T-cell (primary cell): ENCODE data around the gene SH3RF3. TPM values are rescaled to one million over a fixed set of nuclear protein-coding genes. Genes with fewer than 3 reads are reported as not detected.

Source experiments
- ATAC-seq, 4 experiments: fragments of 200-7000 bp in 3 of 4; fragments of 150-1000 bp in 1 of 4; cut with Tn5 transposase; replicated peaks in 1 of 4; 1 replicate in 3 of 4; 2 replicates in 1 of 4; pipeline ENCODE4 v1.10.0; 2021; ENCODE audit warnings: moderate library complexity in 3 of 4, mild to moderate bottlenecking in 2 of 4, moderate number of reproducible peaks in 1 of 4
- CTCF ChIA-PET, 2 donors: fragments of 300-600 bp; sonication (Branson Sonifier 250); formaldehyde crosslinking; loops; one replicate each; lab custom pipeline; 2022; ENCODE audit warnings: antibody characterized with exemption in 2 of 2; lab: Charles Lee
- POLR2A ChIA-PET, 2 donors: fragments of 300-600 bp; sonication (Branson Sonifier 250); formaldehyde crosslinking; loops; one replicate each; lab custom pipeline; 2022; ENCODE audit warnings: antibody characterized with exemption in 2 of 2; lab: Charles Lee
- DNase-seq, 35 experiments: peaks; one replicate each; pipeline versions ENCODE4 v3.0.0 to v3.0.0-alpha.2; 2013 to 2023
- H3K27ac ChIP-seq: one replicate; pipeline ENCODE4 v1.5.1; 2013; ENCODE audit warnings: low read length
- H3K27me3 ChIP-seq, 2 experiments: replicated peaks in 1 of 2; 1 replicate in 1 of 2; 2 replicates in 1 of 2; pipeline versions ENCODE4 v1.6.1 to v1.7.0; 2013; ENCODE audit warnings: low read length in 1 of 2, mixed read lengths in 1 of 2; ENCODE audit not compliant: control insufficient read depth in 2 of 2, insufficient read depth in 2 of 2; ENCODE audit errors: extremely low read depth in 1 of 2
- H3K36me3 ChIP-seq, 2 donors: 1 replicate in 1 of 2; 2 replicates in 1 of 2; pipeline versions ENCODE4 v1.6.1 to v1.7.0; 2013; ENCODE audit warnings: low read length in 1 of 2; ENCODE audit not compliant: control insufficient read depth in 2 of 2, insufficient read depth in 1 of 2; ENCODE audit errors: extremely low read depth in 1 of 2
- H3K4me1 ChIP-seq, 2 experiments: 1 replicate in 1 of 2; 2 replicates in 1 of 2; pipeline versions ENCODE4 v1.6.1 to v1.7.0; 2013; ENCODE audit warnings: low read length in 2 of 2, mixed read lengths in 1 of 2; ENCODE audit not compliant: insufficient read depth in 2 of 2, control insufficient read depth in 1 of 2; ENCODE audit errors: extremely low read depth in 1 of 2
- H3K4me3 ChIP-seq, 2 donors: 1 replicate in 1 of 2; 2 replicates in 1 of 2; pipeline versions ENCODE4 v1.5.1 to v1.7.0; 2013; ENCODE audit warnings: mild to moderate bottlenecking in 2 of 2, low read length in 1 of 2, moderate library complexity in 1 of 2; ENCODE audit not compliant: control insufficient read depth in 1 of 2; ENCODE audit errors: extremely low read depth in 1 of 2
- H3K9me3 ChIP-seq: 2 replicates; pipeline ENCODE4 v1.7.0; 2013
- H3K27ac Mint-ChIP-seq, 2 donors: one replicate each; pipeline ENCODE4 v1.8.0; 2020 to 2021; ENCODE audit warnings: mild to moderate bottlenecking in 2 of 2, mixed read lengths in 2 of 2
- H3K27me3 Mint-ChIP-seq, 2 donors: one replicate each; pipeline ENCODE4 v1.8.0; 2021 to 2022; ENCODE audit warnings: mixed read lengths in 2 of 2
- H3K36me3 Mint-ChIP-seq: one replicate; pipeline ENCODE4 v1.8.0; 2021; ENCODE audit warnings: mixed read lengths
- H3K4me1 Mint-ChIP-seq, 3 donors: one replicate each; pipeline ENCODE4 v1.8.0; 2020 to 2022; ENCODE audit warnings: mixed read lengths in 3 of 3, mild to moderate bottlenecking in 1 of 3
- H3K4me3 Mint-ChIP-seq, 3 donors: one replicate each; pipeline ENCODE4 v1.8.0; 2020 to 2022; ENCODE audit warnings: mild to moderate bottlenecking in 3 of 3, mixed read lengths in 3 of 3, moderate library complexity in 3 of 3
- H3K9me3 Mint-ChIP-seq, 3 donors: one replicate each; pipeline ENCODE4 v1.8.0; 2020 to 2022; ENCODE audit warnings: mixed read lengths in 3 of 3
- WGBS: methylation state at CpG from one replicate; pipeline ENCODE4 v1.1.5; 2013; ENCODE audit warnings: missing lambda C conversion rate; ENCODE audit not compliant: insufficient coverage; 5-methylcytosine and 5-hydroxymethylcytosine counted together
- total RNA-seq, 35 experiments: library from RNA in 6 of 35; stranded (reverse) in 6 of 35; fragments of 120-200 nt in 1 of 35; gene quantifications; one replicate each; pipeline versions ENCODE4 v1.2.1 to v1.2.4 and lab custom pipeline; 2013 to 2026

Gene SH3RF3
- total RNA-seq, 5 donors from 2014 or later (not counting 1 experiment from before 2014, with no cell fraction given): 1.8 to 4.6 (median 3.6) TPM

DNA sequence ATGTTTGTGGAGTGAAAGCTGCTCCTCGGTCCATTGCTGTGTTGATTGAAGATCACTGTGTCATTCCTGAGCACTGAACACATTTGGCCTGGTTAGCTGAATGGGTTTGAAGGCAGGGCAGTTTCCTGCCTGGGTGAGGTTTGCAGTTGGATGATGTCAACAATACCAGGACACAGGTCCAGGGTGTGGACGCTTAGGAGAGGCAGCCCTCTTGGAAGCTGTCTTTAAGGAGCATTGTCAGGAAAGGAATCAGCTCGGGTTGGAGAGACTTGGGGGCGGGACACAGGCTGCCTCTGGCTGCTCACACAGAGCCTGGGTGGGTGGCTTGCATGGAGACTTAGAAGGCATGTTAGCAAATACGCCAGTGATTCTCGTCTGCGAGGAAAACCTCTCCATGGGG, 247.1 kb downstream of the SH3RF3 start:
- peak in 1 of 35 experiments; percentile 9 for DNase-seq
- H3K36me3 ChIP-seq: peaks cover 0 to 8% of the 10 kb centered on the region in 2 donors
- Mint-ChIP-seq H3K27me3 (no peaks in the 10 kb centered on the region), H3K9me3 (no peaks in the 10 kb centered on the region), H3K4me3 (no peak overlapping the region), H3K36me3 (peaks cover 8% of the 10 kb centered on the region), H3K4me1 (no peaks in the 10 kb centered on the region), H3K27ac (no peak overlapping the region)
- no peaks in the 10 kb centered on the region for H3K4me1 ChIP-seq
- CTCF ChIA-PET: no interaction called here
- H3K4me3 ChIP-seq: no peak overlapping the region
- peaks cover 0 to 7% of the 10 kb centered on the region in 2 experiments for H3K27me3 ChIP-seq
- no peaks in the 10 kb centered on the region for H3K9me3 ChIP-seq
- WGBS: 85% methylated on average over 7 of the region's 7 CpGs
- no peak overlapping the region for H3K27ac ChIP-seq
- ATAC-seq: no peak
- POLR2A ChIA-PET: no interaction called here

DNA sequence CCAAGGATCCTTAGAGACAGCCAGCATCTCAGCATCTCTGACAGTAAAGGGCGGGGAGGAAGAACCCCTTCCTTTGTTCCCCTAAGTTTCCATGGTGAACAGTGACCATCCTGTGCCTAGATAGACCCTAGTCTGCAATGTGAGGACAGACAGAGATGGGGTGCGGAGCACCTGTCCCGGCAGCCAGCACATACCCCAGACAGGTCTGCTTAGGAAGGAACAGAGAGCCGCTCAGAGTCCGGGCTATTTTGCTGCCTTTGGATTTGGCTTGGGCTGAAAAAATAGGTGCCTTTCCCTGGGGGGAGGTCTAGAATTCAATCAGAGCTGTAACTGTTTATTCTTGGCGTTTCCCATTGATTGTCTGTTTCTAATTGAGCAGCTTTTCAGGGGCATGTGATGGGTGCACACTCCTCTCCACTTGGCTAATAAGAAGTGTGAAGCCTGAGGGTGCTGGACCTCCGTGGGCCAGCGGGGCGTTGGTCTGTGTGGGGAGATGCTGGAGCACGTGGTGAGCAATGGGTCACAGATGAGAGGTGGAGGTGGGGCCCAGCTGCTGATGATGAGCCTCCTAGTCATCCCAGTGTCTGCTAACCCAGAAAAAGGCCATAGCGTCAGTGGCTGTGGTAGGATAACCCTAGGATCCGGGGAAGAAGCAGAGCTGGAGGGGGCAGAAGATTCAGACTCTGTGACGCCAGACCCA, 247.9 kb downstream of the SH3RF3 start:
- Histone ChIP-seq H3K27me3 (peaks cover 0 to 10% of the 10 kb centered on the region in 2 experiments), H3K36me3 (peaks cover 0 to 8% of the 10 kb centered on the region in 2 donors), H3K27ac (no peak overlapping the region), H3K9me3 (no peaks in the 10 kb centered on the region), H3K4me1 (no peaks in the 10 kb centered on the region), H3K4me3 (no peak overlapping the region)
- Mint-ChIP-seq H3K27me3 (no peaks in the 10 kb centered on the region), H3K4me3 (no peak overlapping the region), H3K4me1 (no peaks in the 10 kb centered on the region), H3K36me3 (peaks cover 8% of the 10 kb centered on the region), H3K27ac (no peak overlapping the region), H3K9me3 (no peaks in the 10 kb centered on the region)
- ATAC-seq: no peak
- DNase-seq: peak in 1 of 35 experiments; percentile 12
- ChIA-PET POLR2A (no interaction called here), CTCF (no interaction called here)
- WGBS: 79% methylated on average over 12 of the region's 13 CpGs

DNA sequence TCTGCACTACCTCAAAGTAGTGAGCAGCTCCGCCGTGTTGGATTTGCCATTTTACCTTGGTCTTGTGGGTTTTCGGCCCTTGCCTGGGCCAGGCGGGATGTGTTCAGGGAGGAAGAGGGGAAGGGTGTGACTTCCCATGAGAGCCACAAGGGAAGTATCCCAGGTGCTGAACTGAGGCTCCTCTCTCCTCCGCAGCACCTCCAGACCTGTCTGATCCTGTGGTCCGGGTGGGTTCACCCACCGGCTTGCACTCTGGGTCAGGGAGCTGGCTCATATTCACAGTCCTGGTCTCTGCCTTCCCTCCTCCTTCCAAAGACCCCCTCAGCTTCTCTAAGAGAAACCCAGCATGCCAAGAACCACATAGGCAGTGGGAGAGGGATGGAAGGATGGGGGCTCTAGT, 249.0 kb downstream of the SH3RF3 start:
- Mint-ChIP-seq H3K4me3 (no peak overlapping the region), H3K9me3 (no peaks in the 10 kb centered on the region), H3K4me1 (no peaks in the 10 kb centered on the region), H3K27me3 (no peaks in the 10 kb centered on the region), H3K27ac (no peak overlapping the region), H3K36me3 (peaks cover 6% of the 10 kb centered on the region)
- Histone ChIP-seq H3K36me3 (peaks cover 0 to 8% of the 10 kb centered on the region in 2 donors), H3K9me3 (no peaks in the 10 kb centered on the region), H3K27ac (no peak overlapping the region), H3K4me3 (no peak overlapping the region), H3K4me1 (no peaks in the 10 kb centered on the region), H3K27me3 (peaks cover 0 to 10% of the 10 kb centered on the region in 2 experiments)
- ChIA-PET POLR2A (no interaction called here), CTCF (interaction anchor here in 1 of 2 donors (0.6 kb wide), 1 partner anchor 783 kb away, joined by 3 read pairs; no protein-coding TSS in a partner anchor)
- 87% methylated on average over 3 of the region's 7 CpGs for WGBS
- ATAC-seq (no peak), DNase-seq (peak in 2 of 35 experiments; percentile 0 to 22)

DNA sequence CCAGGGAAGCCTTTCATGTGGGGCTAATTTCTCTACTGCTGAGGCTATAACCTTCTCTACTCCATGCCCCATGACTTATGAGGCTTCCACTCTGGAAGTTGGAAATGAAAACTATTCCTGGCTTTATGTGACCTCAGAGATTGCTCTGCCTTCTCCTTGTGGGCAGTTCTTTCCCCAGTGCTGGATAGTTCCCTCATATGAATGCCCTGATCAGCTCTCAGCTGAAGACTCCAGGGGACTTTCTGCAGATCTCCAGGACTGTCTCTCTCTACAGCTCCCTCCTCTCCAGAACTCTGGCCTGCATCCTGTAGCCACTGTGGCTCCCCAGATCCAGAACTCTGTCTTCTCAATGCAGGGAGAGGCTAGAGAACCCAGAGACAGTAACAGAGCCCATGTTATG, 249.7 kb downstream of the SH3RF3 start:
- no peaks in the 10 kb centered on the region for H3K4me1 Mint-ChIP-seq
- DNase-seq: no peak
- H3K27me3 Mint-ChIP-seq: no peaks in the 10 kb centered on the region
- Histone ChIP-seq H3K4me1 (no peaks in the 10 kb centered on the region), H3K4me3 (no peak overlapping the region), H3K36me3 (peaks cover 0 to 8% of the 10 kb centered on the region in 2 donors), H3K27me3 (peaks cover 0 to 10% of the 10 kb centered on the region in 2 experiments), H3K9me3 (no peaks in the 10 kb centered on the region), H3K27ac (no peak overlapping the region)
- no peak overlapping the region for H3K27ac Mint-ChIP-seq
- H3K9me3 Mint-ChIP-seq: no peaks in the 10 kb centered on the region
- ChIA-PET CTCF (interaction anchor here in 1 of 2 donors (0.6 kb wide), 1 partner anchor 784 kb away, joined by 3 read pairs; no protein-coding TSS in a partner anchor), POLR2A (no interaction called here)
- no peak overlapping the region for H3K4me3 Mint-ChIP-seq
- no peak for ATAC-seq
- H3K36me3 Mint-ChIP-seq: peaks cover 4% of the 10 kb centered on the region

DNA sequence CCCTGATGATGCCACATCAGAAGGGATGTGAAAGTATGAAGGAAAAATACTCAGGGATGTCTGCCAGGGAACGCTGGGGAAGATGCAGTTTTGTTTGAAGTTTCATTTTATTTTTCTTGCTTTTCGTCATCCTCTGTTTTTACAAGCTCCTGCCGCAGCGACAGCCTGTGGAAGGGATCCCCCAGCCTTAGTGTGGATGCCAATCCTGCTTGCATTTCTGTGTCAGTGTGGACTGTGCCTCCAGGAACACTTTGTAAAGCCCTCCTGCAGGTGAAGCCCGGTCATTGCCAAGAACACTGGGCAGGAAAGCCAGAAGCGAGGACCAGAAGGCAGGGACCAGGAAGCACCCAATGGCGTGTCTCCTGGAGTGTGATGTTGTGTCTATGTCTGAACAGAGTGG, 250.5 kb downstream of the SH3RF3 start:
- no peak overlapping the region for H3K27ac ChIP-seq
- Mint-ChIP-seq H3K27ac (no peak overlapping the region), H3K4me1 (no peaks in the 10 kb centered on the region), H3K4me3 (no peak overlapping the region), H3K36me3 (peaks cover 4% of the 10 kb centered on the region), H3K27me3 (no peaks in the 10 kb centered on the region), H3K9me3 (no peaks in the 10 kb centered on the region)
- CTCF ChIA-PET: no interaction called here
- no peak for ATAC-seq
- peak in 1 of 35 experiments; percentile 6 for DNase-seq
- H3K4me3 ChIP-seq: no peak overlapping the region
- H3K9me3 ChIP-seq: no peaks in the 10 kb centered on the region
- 86% methylated on average over 6 of the region's 7 CpGs for WGBS
- H3K4me1 ChIP-seq: no peaks in the 10 kb centered on the region
- POLR2A ChIA-PET: no interaction called here
- H3K36me3 ChIP-seq: peaks cover 0 to 7% of the 10 kb centered on the region in 2 donors
- H3K27me3 ChIP-seq: peaks cover 0 to 8% of the 10 kb centered on the region in 2 experiments

DNA sequence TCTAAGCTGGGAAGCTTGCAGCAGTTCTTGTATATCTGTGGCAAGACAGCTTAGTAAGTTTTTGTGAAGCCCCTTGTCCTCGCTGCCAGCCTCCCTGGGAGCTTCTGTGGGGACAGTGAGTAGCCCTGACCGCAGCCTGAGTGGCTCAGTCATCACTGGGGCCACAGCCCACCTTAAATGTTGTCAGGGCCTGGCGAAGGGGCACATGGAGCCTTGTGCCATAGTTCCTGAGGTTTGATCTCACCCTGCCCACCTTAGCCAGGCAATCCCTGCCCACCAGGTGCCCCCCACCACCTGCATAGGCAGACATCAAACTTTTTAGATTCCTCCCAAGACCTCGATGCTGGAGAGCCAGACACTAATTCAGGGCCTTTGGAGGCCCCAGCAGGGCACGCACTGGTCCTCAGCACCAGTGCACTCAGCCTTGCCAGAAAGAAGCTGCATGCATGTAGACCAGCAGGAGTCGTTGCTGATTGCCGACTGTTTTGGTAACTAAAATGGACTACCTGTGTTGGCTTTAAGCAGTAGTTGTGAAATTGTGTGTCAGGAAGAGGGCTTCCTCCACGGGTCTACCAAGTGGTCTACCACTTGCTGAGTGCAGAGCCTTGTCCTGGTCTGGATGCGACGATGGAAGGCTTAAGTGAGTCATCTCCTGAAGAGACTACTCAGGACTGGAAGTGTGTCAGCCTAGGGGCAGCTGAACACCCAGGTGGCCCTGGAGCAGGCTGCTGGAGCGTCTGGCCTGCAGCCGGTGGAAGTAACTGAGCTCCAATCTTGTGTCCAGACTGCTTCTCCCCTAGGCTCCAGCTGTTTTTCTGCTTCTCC, 251.7 kb downstream of the SH3RF3 start:
- Mint-ChIP-seq H3K9me3 (no peaks in the 10 kb centered on the region), H3K4me1 (peaks cover 0 to 2% (median 0%) of the 10 kb centered on the region in 3 donors), H3K36me3 (no peaks in the 10 kb centered on the region), H3K4me3 (no peak overlapping the region), H3K27ac (no peak overlapping the region), H3K27me3 (peaks cover 0 to 1% of the 10 kb centered on the region in 2 donors)
- ATAC-seq: no peak
- CTCF ChIA-PET: no interaction called here
- POLR2A ChIA-PET: no interaction called here
- peaks cover 0 to 5% of the 10 kb centered on the region in 2 experiments for H3K27me3 ChIP-seq
- no peaks in the 10 kb centered on the region for H3K4me1 ChIP-seq
- peak in 1 of 35 experiments; percentile 5 for DNase-seq
- H3K36me3 ChIP-seq: peaks cover 0 to 2% of the 10 kb centered on the region in 2 donors
- no peaks in the 10 kb centered on the region for H3K9me3 ChIP-seq
- no peak overlapping the region for H3K4me3 ChIP-seq
- no peak overlapping the region for H3K27ac ChIP-seq
- WGBS: 76% methylated on average over 12 of the region's 12 CpGs
